ENCODE data around the gene AGFG2. TPM values are rescaled to one million over a fixed set of nuclear protein-coding genes. Genes with fewer than 3 reads are reported as not detected.

Gene AGFG2
- total and polyA plus RNA-seq, 2 donors, result 9.9 to 36.6 TPM

GRCh38 chr7:100604028-100604975, 65.3 kb downstream of the AGFG2 start:
- 1% methylated on average over 70 of the region's 70 CpGs for WGBS
- H3K4me1 ChIP-seq (ENCODE audit: insufficient read depth), result no peaks in the 10 kb centered on the region
- DNase-seq (ENCODE audit: extremely low spot score), result no peak
- H3K36me3 ChIP-seq (ENCODE audit: insufficient read depth), result no peaks in the 10 kb centered on the region
- peak overlapping the region; percentile 59 for H3K27ac ChIP-seq (ENCODE audit: low read depth)
- peak overlapping the region; percentile 57 for H3K4me3 ChIP-seq (ENCODE audit: low read depth, low read length)

GRCh38 chr7:100604976-100605911, 66.2 kb downstream of the AGFG2 start:
- DNase-seq (ENCODE audit: extremely low spot score), result no peak
- no peak overlapping the region for H3K27ac ChIP-seq (ENCODE audit: low read depth)
- WGBS, result 29% methylated on average over 68 of the region's 68 CpGs
- peak overlapping the region; percentile 57 for H3K4me3 ChIP-seq (ENCODE audit: low read depth, low read length)
- no peaks in the 10 kb centered on the region for H3K36me3 ChIP-seq (ENCODE audit: insufficient read depth)
- no peaks in the 10 kb centered on the region for H3K4me1 ChIP-seq (ENCODE audit: insufficient read depth)

GRCh38 chr7:100606313-100606712, 67.3 kb downstream of the AGFG2 start:
- H3K4me3 ChIP-seq (ENCODE audit: low read depth, low read length), result no peak overlapping the region
- no peaks in the 10 kb centered on the region for H3K36me3 ChIP-seq (ENCODE audit: insufficient read depth)
- no peaks in the 10 kb centered on the region for H3K4me1 ChIP-seq (ENCODE audit: insufficient read depth)
- no peak for DNase-seq (ENCODE audit: extremely low spot score)
- whole genome bisulfite sequencing, result 89% methylated on average over 12 of the region's 12 CpGs
- no peak overlapping the region for H3K27ac ChIP-seq (ENCODE audit: low read depth)

- WGBS, result 91% methylated on average over 8 of the region's 8 CpGs
- DNase-seq (ENCODE audit: extremely low spot score), result no peak
- Histone ChIP-seq H3K36me3 (ENCODE audit: insufficient read depth) (no peaks in the 10 kb centered on the region), H3K4me1 (ENCODE audit: insufficient read depth) (no peaks in the 10 kb centered on the region), H3K4me3 (ENCODE audit: low read depth, low read length) (no peak overlapping the region), H3K27ac (ENCODE audit: low read depth) (no peak overlapping the region)
These were observed 68.1 kb downstream of the AGFG2 start for GRCh38 chr7:100607111-100607510.

GRCh38 chr7:100609958-100610357, 71.0 kb downstream of the AGFG2 start:
- 93% methylated on average over 5 of the region's 5 CpGs for WGBS
- H3K36me3 ChIP-seq (ENCODE audit: insufficient read depth), result no peaks in the 10 kb centered on the region
- no peaks in the 10 kb centered on the region for H3K4me1 ChIP-seq (ENCODE audit: insufficient read depth)
- H3K4me3 ChIP-seq (ENCODE audit: low read depth, low read length), result no peak overlapping the region
- DNase-seq (ENCODE audit: extremely low spot score), result no peak
- H3K27ac ChIP-seq (ENCODE audit: low read depth), result no peak overlapping the region

GRCh38 chr7:100611983-100612729, 73.2 kb downstream of the AGFG2 start, which contains the start of gene MOSPD3:
MOSPD3 (plus strand) TSS chr7:100612540; CDS start chr7:100612792, 252 bp downstream.
- under 1% methylated on average over 61 of the region's 61 CpGs for WGBS

GRCh38 chr7:100612730-100613390, 73.9 kb downstream of the AGFG2 start:
- 2% methylated on average over 29 of the region's 29 CpGs for WGBS
- Histone ChIP-seq H3K4me1 (ENCODE audit: insufficient read depth) (no peaks in the 10 kb centered on the region), H3K27ac (ENCODE audit: low read depth) (no peak overlapping the region), H3K36me3 (ENCODE audit: insufficient read depth) (no peaks in the 10 kb centered on the region), H3K4me3 (ENCODE audit: low read depth, low read length) (peak overlapping the region; percentile 73)
- DNase-seq (ENCODE audit: extremely low spot score), result no peak

More at GRCh38 chr7:100611983-100612729, 73.2 kb downstream of the AGFG2 start, which contains the start of gene MOSPD3:
- peak; percentile 99 for DNase-seq (ENCODE audit: extremely low spot score)
- peak within 1 kb of the TSS; percentile 73 for H3K4me3 ChIP-seq (ENCODE audit: low read depth, low read length)
- no peaks in the 10 kb centered on the region for H3K36me3 ChIP-seq (ENCODE audit: insufficient read depth)
- H3K27ac ChIP-seq (ENCODE audit: low read depth), result peak within 1 kb of the TSS; percentile 91
- H3K4me1 ChIP-seq (ENCODE audit: insufficient read depth), result no peaks in the 10 kb centered on the region

- Histone ChIP-seq H3K36me3 (ENCODE audit: insufficient read depth) (no peaks in the 10 kb centered on the region), H3K4me1 (ENCODE audit: insufficient read depth) (no peaks in the 10 kb centered on the region), H3K4me3 (ENCODE audit: low read depth, low read length) (no peak overlapping the region), H3K27ac (ENCODE audit: low read depth) (no peak overlapping the region)
- DNase-seq (ENCODE audit: extremely low spot score), result no peak
- 94% methylated on average over 13 of the region's 13 CpGs for WGBS
These were observed 74.6 kb downstream of the AGFG2 start for GRCh38 chr7:100613412-100614175.

- no peak overlapping the region for H3K27ac ChIP-seq (ENCODE audit: low read depth)
- H3K4me3 ChIP-seq (ENCODE audit: low read depth, low read length), result no peak overlapping the region
- H3K36me3 ChIP-seq (ENCODE audit: insufficient read depth), result no peaks in the 10 kb centered on the region
- 91% methylated on average over 6 of the region's 6 CpGs for WGBS
- no peak for DNase-seq (ENCODE audit: extremely low spot score)
- no peaks in the 10 kb centered on the region for H3K4me1 ChIP-seq (ENCODE audit: insufficient read depth)
These were observed 75.4 kb downstream of the AGFG2 start for GRCh38 chr7:100614308-100614861.
